A673 (cell line): ENCODE results near the gene COMMD2.

Experiments used
- CTCF ChIP-seq: fragments of 300-800, 200-600 bp; sonication (generic); conservative IDR thresholded peaks from 2 replicates; pipeline ENCODE4 v1.5.1; 2017; ENCODE audit warnings: low read depth, mild to moderate bottlenecking, antibody characterized with exemption, low read length, moderate library complexity, mixed read lengths
- EZH2 ChIP-seq: fragments of 200-600 bp; sonication (generic); IDR thresholded peaks from 2 replicates; pipeline ENCODE4 v1.6.1; 2017; ENCODE audit warnings: borderline replicate concordance, low read depth, mild to moderate bottlenecking, mixed read lengths, antibody characterized with exemption, low read length; ENCODE audit not compliant: poor library complexity, severe bottlenecking

- TF ChIP-seq CTCF, result no peak
- TF ChIP-seq EZH2, result no peak
Observed at GRCh38 chr3:149772861-149773260, 20.6 kb upstream of the COMMD2 start.
